ENCODE results near the gene RAB11FIP2. TPM values are rescaled to one million over a fixed set of nuclear protein-coding genes. Genes with fewer than 3 reads are reported as not detected.

RAB11FIP2 gene
- 10 to 100 TPM; 18.5 to 38.5 (median 24.0) TPM for total RNA-seq
- polyA plus RNA-seq, result 1 to 10 TPM; 3.3 to 3.9 (median 3.7) TPM
- long read RNA-seq, donor 1, full-length matches to known transcripts, result 3 of 3 reads
- long read RNA-seq, donor 1, partial matches to known transcripts, result 0 of 3 reads
- long read RNA-seq, donor 1, other reads (novel, unspliced or antisense), result 0 of 3 reads
- long read RNA-seq, donor 2, full-length matches to known transcripts, result 2 of 2 reads
- long read RNA-seq, donor 2, partial matches to known transcripts, result 0 of 2 reads
- long read RNA-seq, donor 2, other reads (novel, unspliced or antisense), result 0 of 2 reads

- DNase-seq, result peak; percentile 99
- peak within 1 kb of the TSS; percentile 76 to 96 (median 89) for H3K4me3 ChIP-seq
- peak; percentile 80 to 89 (median 81) for TF ChIP-seq POLR2AphosphoS5 (IDR thresholded peaks at IDR 0.05)
- TF ChIP-seq POLR2A (IDR thresholded peaks at IDR 0.05), result no peak
- TF ChIP-seq CTCF (IDR thresholded peaks at IDR 0.05 in 8 of 11, conservative IDR thresholded peaks at IDR 0.05 in 3 of 11), result peak in 3 of 11 experiments; percentile 26 to 34 (median 29)
- H3K27me3 ChIP-seq (replicated peaks in 1 of 7), result no peaks in the 10 kb centered on the region
- 0 to 1% (median 1%) methylated on average over 30 to 83 of the region's 83 CpGs for WGBS, 5 donors
- peaks cover 19 to 55% (median 42%) of the 10 kb centered on the region in 6 donors for H3K4me1 ChIP-seq
- no peaks in the 10 kb centered on the region for H3K36me3 ChIP-seq
- intact Hi-C loops (cut with DNase I; ENCODE audit: low total_unique reads), result no loop called here
- no peaks in the 10 kb centered on the region for H3K9me3 ChIP-seq
- H3K27ac ChIP-seq, result peak within 1 kb of the TSS; percentile 77 to 98 (median 94)
These were observed at the start of gene RAB11FIP2 for GRCh38 chr10:118046395-118047156. RAB11FIP2 (minus strand) TSS chr10:118046941; CDS start chr10:118046163, 778 bp downstream.

- H3K4me3 ChIP-seq, result no peak overlapping the region
- H3K9me3 ChIP-seq, result no peaks in the 10 kb centered on the region
- H3K27ac ChIP-seq, result no peak overlapping the region
- H3K4me1 ChIP-seq, result no peaks in the 10 kb centered on the region
- 66 to 94% (median 78%) methylated on average over 1 of the region's 1 CpG for WGBS, 5 donors
- no peak for DNase-seq
- no peaks in the 10 kb centered on the region for H3K36me3 ChIP-seq
- intact Hi-C loops (cut with DNase I; ENCODE audit: low total_unique reads), result no loop called here
- no peak for TF ChIP-seq POLR2A (IDR thresholded peaks at IDR 0.05)
- no peak for TF ChIP-seq POLR2AphosphoS5 (IDR thresholded peaks at IDR 0.05)
- TF ChIP-seq CTCF (IDR thresholded peaks at IDR 0.05 in 8 of 11, conservative IDR thresholded peaks at IDR 0.05 in 3 of 11), result no peak
- no peaks in the 10 kb centered on the region for H3K27me3 ChIP-seq (replicated peaks in 1 of 7)
These were observed 49.3 kb upstream of the RAB11FIP2 start for GRCh38 chr10:118096022-118096421.

- H3K27me3 ChIP-seq (replicated peaks in 1 of 7), result peaks cover 0 to 3% (median 0%) of the 10 kb centered on the region in 7 donors
- no peaks in the 10 kb centered on the region for H3K36me3 ChIP-seq
- no peak overlapping the region for H3K27ac ChIP-seq
- DNase-seq, result no peak
- TF ChIP-seq CTCF (IDR thresholded peaks at IDR 0.05 in 8 of 11, conservative IDR thresholded peaks at IDR 0.05 in 3 of 11) (no peak), POLR2AphosphoS5 (IDR thresholded peaks at IDR 0.05) (no peak), POLR2A (IDR thresholded peaks at IDR 0.05) (no peak)
- H3K4me1 ChIP-seq, result no peaks in the 10 kb centered on the region
- H3K9me3 ChIP-seq, result no peaks in the 10 kb centered on the region
- intact Hi-C loops (cut with DNase I; ENCODE audit: low total_unique reads), result no loop called here
- WGBS, 5 donors, result 91 to 97% (median 95%) methylated on average over 1 of the region's 1 CpG
- no peak overlapping the region for H3K4me3 ChIP-seq
These were observed 45.5 kb upstream of the RAB11FIP2 start for GRCh38 chr10:118092209-118092608.

- no peak overlapping the region for H3K27ac ChIP-seq
- peaks cover 0 to 9% (median 0%) of the 10 kb centered on the region in 7 donors for H3K27me3 ChIP-seq (replicated peaks in 1 of 7)
- no peak for DNase-seq
- intact Hi-C loops (cut with DNase I; ENCODE audit: low total_unique reads), result no loop called here
- no peak for TF ChIP-seq CTCF (IDR thresholded peaks at IDR 0.05 in 8 of 11, conservative IDR thresholded peaks at IDR 0.05 in 3 of 11)
- TF ChIP-seq POLR2AphosphoS5 (IDR thresholded peaks at IDR 0.05), result no peak
- no peak for TF ChIP-seq POLR2A (IDR thresholded peaks at IDR 0.05)
- 70 to 84% (median 80%) methylated on average over 4 of the region's 4 CpGs for WGBS, 5 donors
- H3K4me3 ChIP-seq, result no peak overlapping the region
- H3K9me3 ChIP-seq, result peaks cover 0 to 19% (median 13%) of the 10 kb centered on the region in 8 donors
- no peaks in the 10 kb centered on the region for H3K36me3 ChIP-seq
- no peaks in the 10 kb centered on the region for H3K4me1 ChIP-seq
These were observed 34.1 kb upstream of the RAB11FIP2 start for GRCh38 chr10:118080817-118081216.

Measured in spleen (tissue), 13 donors.